GM19468 (cell line): ENCODE data around the gene YPEL5.

Experiments
- ATAC-seq: cut with Tn5 transposase; IDR thresholded peaks from one replicate; pipeline ENCODE4 v1.9.1; 2021; ENCODE audit warnings: mild to moderate bottlenecking, moderate library complexity, moderate number of reproducible peaks; ENCODE audit not compliant: unreplicated experiment; ENCODE audit errors: extremely low read depth

YPEL5 gene

GRCh38 chr2:30162806-30163205, 16.0 kb downstream of the YPEL5 start:
- ATAC-seq: no peak

GRCh38 chr2:30164131-30164925, 17.5 kb downstream of the YPEL5 start:
- ATAC-seq: no peak

DNA sequence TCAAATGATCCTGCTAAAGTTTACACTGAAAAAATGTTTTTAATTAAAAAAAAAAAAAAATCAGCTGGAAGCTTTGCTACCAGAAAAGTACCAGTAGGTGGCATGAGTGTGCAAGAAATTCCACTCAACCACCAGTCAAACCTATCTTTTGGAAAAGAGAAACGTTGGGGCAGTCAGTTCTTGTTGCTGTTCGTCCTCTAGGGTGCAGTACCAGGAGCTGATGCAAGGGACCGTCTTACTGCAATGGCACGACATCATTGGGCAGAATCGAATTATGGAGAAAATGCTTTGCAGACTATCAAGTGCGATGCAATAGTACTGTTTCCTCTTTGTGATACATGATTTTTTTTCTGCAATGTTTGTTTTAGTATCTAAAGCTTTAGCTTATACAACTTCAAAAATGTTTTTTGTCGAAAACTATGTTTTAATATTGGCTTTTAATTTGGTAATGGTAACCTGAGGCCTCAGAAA, 18.3 kb downstream of the YPEL5 start:
- ATAC-seq: peak; percentile 84

DNA sequence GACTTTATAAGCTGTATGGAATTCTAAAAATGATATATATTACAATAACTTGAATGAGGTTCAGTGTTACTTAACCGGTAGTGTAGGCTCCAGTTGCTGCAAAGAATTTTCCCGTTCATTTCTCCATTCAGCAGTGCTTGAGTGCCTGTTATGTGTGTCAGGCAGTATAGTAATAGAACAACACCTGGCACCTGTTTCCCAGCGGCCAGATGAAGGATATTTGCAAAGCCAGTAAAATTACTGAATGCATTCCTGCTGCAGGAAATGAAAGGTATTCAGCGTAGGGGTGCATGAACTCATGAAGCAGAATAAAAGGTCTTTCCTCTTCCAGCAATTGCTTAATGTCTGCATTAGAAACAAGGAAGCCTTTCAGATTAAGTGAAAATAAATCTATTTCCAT, 18.8 kb downstream of the YPEL5 start:
- ATAC-seq: no peak

- ATAC-seq: no peak
These were observed 25.8 kb downstream of the YPEL5 start for GRCh38 chr2:30172627-30173026.

- no peak for ATAC-seq
These were observed 30.6 kb downstream of the YPEL5 start for GRCh38 chr2:30177440-30177839.

GRCh38 chr2:30177956-30178355, 31.1 kb downstream of the YPEL5 start:
- no peak for ATAC-seq

DNA sequence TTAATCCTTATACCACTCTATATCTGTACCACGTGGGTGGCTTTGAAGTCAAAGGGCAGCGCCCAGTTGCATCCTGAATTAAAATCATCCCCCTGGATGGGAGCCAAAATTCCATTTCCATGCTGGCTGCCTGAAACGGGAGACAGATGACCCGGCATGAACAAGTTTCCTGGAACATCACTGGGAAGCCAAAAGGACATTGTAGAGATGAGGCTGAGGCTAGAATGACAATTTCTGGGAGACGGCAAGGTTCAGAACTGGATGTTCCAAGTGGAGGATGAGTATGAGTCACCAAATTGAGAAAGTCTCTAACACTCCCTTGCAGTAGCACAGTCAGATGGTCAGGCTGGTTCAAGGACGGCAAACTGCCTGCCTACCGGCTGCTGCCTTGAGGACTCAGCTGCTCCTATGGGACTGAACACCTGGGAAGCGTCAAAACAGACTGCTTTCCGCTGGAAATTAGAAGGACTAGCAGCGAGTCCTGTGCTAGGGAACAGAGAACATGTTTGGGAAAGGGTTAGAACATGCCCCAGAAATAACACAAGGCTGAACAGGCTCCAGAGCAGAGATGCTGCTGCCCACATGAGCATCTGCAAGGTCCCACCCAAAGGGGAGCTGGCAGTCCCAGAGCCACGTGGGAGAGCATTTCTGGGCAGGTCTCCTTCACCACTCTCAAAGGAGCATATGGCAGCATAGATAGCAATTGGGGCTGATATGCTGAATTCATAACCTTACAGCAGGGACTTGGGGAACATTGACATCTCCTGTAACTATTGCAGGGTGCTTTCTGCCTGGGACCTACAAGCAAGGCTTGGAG, 32.0 kb downstream of the YPEL5 start:
- no peak for ATAC-seq

DNA sequence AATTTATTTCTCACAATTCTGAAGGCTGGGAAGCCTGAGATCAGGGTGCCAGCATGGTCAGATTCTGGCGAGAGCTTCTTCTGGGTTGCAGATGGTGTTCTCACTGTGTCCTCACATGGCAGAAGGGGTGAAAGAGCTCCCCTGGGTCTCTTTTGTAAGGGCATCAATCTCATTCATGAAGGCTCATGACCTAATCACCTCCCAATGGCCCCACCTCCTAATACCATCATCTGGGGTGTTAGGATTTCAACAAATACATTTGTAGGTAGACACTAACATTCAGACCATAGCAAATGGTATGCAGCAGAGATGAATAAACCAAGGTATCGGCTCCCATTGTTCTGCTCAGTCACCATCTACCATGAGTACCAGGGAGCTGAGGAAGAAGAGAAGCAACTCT, 32.7 kb downstream of the YPEL5 start:
- no peak for ATAC-seq

DNA sequence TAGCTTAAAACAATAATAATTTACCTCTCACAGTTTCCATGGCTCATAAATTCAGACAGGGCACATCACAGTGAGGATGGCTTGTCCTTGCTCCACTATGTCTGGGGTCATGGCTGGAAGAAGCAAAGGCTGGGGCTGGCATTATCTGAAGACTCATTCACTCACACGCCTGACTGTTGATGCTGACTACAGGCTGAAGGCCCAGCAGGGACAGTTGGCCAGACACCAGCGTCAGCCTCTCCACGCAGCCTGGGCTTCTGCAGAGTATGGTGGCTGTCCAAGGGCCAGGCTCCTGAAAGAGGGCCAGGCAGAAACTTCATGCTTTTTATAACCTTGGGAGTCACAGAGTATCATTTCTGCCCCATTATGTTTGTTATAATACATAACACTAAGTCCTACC, 33.4 kb downstream of the YPEL5 start:
- ATAC-seq: no peak

DNA sequence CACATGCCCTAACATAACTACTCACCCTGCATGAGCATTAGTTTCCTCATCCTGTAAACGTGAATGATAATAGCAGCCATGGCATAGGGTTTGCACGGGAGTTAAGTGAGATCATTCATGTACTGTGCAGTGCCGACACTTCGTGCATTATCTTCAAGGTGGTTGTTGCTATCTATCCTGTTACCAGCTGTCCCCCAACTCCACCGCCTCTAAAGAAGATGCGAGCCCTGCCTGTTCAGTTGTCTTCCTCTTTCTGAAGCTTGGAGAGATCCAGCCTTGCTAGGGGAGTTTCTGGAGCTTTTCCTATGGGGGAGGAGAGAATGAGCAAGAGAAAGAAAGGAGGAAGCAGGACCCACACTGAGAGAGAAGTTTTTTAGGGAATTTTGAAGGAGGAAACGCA, 34.4 kb downstream of the YPEL5 start:
- no peak for ATAC-seq

DNA sequence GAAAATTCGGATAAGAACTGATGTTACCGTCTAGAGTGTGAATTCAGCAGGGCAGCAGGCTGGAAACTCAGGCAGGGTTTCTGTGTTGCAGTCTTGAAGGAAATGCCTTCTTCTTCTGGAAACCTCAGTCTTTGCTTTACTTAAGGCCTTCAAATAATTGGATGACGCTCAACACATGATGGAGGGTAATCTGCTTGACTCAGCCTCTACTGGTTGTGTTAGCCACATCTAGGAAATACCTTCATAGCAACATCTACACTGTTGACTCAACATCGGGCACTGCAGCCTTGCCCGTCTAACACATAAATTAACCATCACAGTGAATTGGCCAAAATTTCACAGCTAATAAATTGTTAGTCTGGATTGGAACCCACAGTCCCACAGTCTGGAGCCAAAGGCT, 37.2 kb downstream of the YPEL5 start:
- no peak for ATAC-seq

GRCh38 chr2:30185178-30185577, 38.4 kb downstream of the YPEL5 start:
- no peak for ATAC-seq

- no peak for ATAC-seq
These were observed 41.5 kb downstream of the YPEL5 start for GRCh38 chr2:30188292-30188691.

- no peak for ATAC-seq
These were observed 43.8 kb downstream of the YPEL5 start for GRCh38 chr2:30190637-30191036.

DNA sequence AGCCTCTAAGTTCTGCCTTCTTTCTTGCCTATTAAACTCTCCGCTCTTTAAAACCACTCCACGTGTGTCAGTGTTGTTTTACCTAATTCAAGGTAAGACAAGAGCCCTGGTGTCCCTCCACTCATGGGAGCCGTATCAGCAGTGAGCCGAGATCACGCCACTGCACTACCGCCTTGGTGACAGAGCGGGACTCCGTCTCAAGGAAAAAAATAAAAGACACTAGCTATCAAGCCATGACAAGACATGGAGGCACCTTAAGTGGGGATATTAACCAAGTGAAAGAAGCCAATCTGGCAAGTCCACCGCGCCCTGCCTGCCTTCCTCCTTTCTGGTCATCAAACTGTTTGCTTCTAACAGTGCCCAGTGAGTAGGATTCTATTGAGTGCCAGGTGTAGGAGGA, 44.3 kb downstream of the YPEL5 start:
- ATAC-seq: no peak

- ATAC-seq: no peak
These were observed 45.0 kb downstream of the YPEL5 start for GRCh38 chr2:30191819-30192271.

DNA sequence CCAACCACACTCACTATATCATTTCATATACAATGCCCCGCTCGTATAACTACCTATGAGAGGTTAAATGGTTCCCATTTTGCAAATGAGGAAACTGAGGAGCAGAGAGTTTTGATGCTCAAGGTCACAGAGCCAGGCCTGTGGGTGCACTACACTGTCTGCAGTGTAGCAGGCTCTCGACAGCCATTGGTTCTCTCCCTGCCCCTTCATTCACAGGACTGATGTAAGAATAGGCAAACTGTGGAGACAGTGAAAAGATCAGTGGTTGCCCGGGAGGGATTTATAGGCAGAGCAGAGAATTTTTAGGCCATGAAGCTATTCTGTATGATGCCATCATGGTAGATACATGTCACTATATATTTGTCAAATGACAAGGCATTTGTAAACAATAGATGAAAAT, 45.5 kb downstream of the YPEL5 start:
- ATAC-seq: no peak

DNA sequence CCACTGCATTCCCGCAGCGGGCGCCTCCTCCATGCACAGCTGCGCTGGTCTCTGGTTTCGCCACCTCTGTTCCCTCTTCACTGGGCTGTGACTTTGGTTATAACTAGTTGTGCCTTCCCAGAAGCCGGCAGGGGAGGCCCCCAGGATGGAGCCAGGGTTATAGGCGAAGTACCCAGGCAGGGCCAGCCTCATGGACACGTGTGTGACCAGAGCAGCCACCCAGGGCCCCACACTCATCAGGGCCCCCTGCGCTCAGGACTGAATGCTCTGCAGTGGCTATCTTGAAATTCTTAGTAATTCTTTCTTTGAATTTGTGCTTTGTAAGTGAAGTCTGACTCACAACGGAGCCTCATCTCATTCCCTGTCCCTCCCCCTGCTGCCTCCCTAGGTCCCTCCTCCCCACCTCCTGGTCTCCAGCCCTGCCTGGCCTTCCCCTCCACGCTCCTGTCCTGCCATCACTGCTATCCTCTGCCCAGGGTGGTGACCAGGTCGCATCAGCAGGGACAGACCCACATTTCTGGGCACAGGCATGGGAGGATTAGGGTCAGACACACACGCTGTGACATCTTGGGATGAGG, 46.4 kb downstream of the YPEL5 start:
- ATAC-seq: no peak

GRCh38 chr2:30194421-30194820, 47.6 kb downstream of the YPEL5 start:
- no peak for ATAC-seq

GRCh38 chr2:30195016-30195415, 48.2 kb downstream of the YPEL5 start:
- no peak for ATAC-seq
